SK-MEL-5 (cell line): Measurements from ENCODE around the gene MLST8. TPM values are rescaled to one million over a fixed set of nuclear protein-coding genes. Genes with fewer than 3 reads are reported as not detected.

Experiments
- DNase-seq: peaks from one replicate; pipeline ENCODE4 v3.0.0-alpha.2; 2016; ENCODE audit warnings: low read depth, low spot score
- in situ Hi-C: cut with HindIII; loops from 2 replicates; pipeline ENCODE4 v1.10.0; 2016; ENCODE audit warnings: low sequenced_read_pairs, high pct_unique_total_duplicates, low pct_unique_long_range_greater_than_20kb
- total RNA-seq: library from RNA; depleted of rRNA; stranded (reverse); fragments of >200 nt; shearing (Covaris generic); gene quantifications from 2 replicates; pipeline ENCODE4 v1.2.3, GENCODE V29; 2014

MLST8 gene
- total RNA-seq, 1 experiment from 2014 or later = 29.9 TPM

GRCh38 chr16:2184346-2184745 is 20.9 kb upstream of the MLST8 start:
- DNase-seq = no peak
- in situ Hi-C loops = no loop called here

DNA sequence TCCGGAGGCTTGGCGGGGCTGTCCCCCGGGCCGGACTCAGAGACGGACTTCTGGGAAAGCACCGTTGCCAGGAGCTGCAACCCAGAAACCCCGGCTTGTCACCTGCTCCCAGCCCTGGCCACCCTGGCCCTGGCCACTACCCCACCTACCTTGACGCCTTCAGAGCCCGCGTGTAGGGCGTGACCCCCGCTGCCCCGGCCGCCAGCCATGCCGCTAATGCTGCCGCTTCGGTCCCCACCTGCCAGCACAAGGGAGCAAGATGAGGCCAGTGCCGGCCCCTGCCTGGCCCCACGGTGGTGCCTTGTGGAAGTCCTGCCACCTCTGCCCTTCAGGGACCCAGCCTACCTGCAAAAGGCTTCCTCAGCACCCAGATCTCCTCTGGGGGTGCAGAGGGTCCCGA is 20.3 kb upstream of the MLST8 start:
- in situ Hi-C loops = no loop called here
- DNase-seq = no peak

DNA sequence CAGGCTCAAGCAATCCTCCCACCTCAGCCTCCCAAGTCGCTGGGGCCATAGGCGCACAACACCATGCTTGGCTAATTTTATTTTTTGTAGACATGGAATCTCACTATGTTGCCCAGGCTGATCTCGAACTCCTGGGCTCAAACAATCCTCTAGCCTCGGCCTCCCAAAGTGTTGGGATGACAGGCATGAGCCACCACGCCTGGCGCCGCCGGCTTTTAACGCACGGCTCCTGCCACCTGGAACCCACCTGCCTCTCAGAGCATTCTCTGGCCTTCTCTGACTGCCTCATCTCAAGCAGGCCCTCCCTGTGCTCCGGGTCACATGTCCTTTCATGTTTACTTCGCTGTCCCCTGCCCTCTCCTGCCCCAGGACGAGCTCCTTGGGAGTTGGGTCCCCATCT is 19.2 kb upstream of the MLST8 start:
- no peak for DNase-seq
- in situ Hi-C loops = no loop called here

- in situ Hi-C loops = no loop called here
- no peak for DNase-seq
These were observed 18.7 kb upstream of the MLST8 start for GRCh38 chr16:2186505-2186904.

DNA sequence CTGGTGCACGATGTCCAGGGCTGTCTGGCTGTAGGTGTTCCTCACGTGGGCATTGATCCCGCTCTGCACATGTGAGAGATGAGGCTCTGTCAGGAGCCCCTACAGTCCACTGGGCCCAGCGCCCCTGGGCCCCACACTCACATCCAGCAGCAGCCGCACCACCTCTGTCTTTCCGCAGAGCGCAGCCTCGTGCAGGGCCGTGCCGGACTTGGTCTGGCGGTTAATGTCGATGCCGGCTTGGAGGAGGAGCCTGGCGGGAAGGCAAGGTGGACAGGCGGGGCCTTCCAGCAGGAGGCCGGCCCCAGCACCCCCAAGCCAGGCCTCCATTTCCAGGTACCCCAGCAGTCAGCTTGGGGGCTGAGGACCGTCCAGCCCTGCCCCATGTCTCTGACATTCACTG is 18.0 kb upstream of the MLST8 start:
- in situ Hi-C loops = no loop called here
- no peak for DNase-seq

GRCh38 chr16:2188395-2188794 is 16.9 kb upstream of the MLST8 start:
- no peak for DNase-seq
- in situ Hi-C loops = no loop called here

GRCh38 chr16:2189252-2189893 is 15.9 kb upstream of the MLST8 start:
- in situ Hi-C loops = no loop called here
- DNase-seq = no peak

DNA sequence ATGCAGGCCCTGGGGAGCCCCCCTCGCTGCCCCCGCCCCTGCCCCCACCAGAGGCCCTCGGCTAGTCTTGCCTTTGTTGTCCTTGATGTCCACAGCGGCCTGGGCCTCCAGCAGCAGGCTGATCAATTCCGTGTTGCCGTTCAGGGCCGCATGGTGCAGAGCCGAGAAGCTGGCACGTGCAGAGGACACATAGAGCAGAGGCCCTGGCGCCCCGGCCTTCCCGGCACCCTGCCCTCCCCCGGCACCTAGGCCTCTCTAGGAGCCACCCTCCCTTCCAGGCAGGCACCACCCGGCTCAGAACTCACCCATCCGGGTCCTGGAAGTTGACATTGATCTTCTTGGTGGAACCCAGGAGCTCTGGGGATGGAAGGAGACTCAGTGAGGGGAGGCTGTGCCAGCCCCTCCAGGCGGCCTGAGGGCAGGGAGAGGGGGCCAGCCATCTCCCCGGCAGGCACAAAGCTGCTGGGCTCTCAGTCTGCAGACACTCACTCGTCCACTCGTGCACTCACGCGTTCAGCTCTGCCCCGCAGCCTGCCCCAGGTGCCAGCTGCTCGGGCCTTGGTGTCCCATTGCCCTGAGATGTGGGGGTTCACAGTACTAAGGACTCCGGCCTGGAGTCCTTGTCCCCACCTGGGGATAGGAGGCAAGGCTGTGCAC is 15.1 kb upstream of the MLST8 start:
- in situ Hi-C loops = no loop called here
- DNase-seq = no peak

DNA sequence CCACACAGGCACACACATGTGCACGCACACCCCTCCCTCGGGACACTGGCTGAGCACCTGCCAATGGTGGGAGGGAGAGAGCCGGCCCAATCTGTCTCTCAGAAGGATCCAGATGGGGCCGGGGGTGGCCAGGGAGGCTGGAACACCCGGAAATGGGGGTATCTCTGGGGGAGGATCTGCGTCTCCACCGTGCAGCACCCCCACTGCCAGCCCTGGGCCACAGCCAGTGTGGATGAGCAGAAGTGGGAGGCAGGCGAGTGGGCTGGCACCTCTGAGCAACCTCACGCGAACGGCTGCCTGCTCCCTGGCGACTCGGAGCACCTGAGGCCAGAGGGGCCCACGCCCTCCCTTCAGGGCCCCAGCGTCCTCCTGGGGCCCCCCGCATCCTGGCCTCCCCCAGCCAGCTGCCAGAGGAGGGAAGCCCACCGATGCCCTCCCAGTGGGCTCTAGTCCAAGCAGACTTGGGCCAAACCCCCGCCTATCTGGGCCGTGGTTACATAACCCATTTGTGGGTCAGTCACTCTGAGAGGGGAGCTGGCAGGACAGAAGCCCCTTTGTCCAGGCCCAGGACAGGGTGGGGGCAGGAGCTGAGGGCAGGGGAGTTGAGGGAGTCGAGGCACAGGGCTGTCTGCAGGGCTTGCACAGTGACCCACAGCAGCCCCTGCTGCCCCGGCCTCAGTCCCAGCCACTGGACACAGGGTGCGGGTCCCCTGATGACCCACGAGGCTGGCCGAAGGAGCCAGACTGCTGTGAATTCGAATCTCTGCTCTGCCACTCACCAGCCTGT is 14.4 kb upstream of the MLST8 start:
- in situ Hi-C loops = no loop called here
- no peak for DNase-seq

- DNase-seq = no peak
- in situ Hi-C loops = no loop called here
These were observed 13.9 kb upstream of the MLST8 start for GRCh38 chr16:2191446-2191706.

- peak; percentile 23 for DNase-seq
- in situ Hi-C loops = no loop called here
These were observed 11.0 kb upstream of the MLST8 start for GRCh38 chr16:2194166-2194834.

GRCh38 chr16:2194852-2195321 is 10.4 kb upstream of the MLST8 start:
- DNase-seq = peak; percentile 63
- in situ Hi-C loops = no loop called here

DNA sequence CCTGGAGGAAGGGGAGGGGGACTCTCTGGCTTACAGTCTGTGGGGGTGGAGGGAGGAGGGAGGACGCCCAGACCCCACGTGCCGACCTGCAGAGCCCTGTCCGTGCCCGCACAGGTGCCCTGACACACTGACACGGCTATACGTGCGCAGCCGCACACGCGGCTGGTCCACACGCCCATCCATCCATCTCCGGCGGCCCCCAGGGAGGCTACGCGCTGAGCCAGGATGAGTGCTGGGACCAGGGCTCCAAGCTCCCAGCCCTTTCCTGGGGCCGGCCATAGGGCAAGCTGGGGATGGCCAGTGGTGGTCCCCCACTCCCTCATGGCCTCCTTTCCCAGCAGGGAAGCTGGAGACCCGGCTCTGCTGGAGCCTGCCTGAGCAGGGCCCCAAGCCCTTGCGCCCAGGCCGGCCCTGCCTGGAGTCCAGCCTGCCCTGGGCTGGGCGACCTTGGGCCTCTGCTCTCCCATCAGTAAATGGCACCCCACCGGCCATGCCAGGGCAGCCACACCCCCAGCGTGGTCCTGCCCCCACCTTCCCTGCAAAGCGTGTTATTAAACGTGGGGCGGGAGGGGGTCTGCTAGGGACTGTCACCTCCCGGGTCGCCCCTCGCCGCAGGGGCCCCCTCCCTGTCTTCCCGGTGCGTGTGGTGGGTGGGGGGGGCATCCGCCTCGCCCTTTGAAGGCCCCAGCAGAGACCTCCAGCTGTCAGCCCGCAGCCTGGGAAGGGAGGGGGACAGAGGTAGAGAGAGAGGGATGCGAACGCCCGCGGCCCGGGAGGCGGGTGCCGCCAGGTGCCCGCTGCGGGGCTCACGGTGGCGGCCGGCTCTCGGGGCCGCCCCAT is 9.7 kb upstream of the MLST8 start:
- no peak for DNase-seq
- in situ Hi-C loops = no loop called here

DNA sequence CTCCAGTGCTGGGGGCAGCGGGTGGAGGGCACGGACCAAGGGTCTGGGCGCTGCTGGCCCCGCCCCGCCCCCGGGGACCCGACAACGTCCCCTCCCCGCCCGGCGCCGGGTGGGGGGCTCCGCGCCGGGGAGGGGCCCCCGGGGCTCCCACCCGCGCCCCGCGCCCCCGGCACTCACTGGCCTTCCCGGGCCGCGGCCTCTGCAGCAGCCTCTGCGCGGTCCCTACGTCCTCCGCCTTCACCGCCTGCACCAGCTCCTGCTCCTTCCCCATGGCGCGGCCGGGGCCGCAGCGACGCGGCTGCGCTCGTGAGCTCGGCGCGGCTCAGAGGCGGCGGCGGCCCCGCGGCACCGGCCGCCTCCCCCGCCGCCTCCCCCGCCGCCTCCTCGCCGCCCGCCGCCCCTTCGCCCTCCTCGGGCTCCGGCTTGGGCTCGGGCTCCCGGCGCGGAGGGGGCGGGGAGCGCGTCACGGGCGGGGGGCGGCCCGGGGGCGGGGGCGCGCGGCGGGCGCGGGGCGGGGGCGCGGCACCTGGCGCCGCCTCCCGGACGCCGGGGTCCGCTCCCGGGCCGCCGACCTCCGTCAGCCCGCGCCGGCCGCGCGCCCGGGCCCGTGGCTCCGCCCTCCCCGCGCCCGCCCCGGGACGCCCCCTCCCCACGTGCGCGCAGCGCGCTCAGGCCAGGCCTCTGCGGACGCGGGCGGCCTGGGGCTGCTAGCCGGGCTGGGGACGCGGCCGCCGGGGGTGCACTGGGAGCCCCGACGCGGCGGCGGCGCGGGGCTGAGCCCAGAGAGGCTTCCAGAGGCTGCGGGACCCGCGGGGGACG is 8.9 kb upstream of the MLST8 start, which contains the start of gene CASKIN1:
CASKIN1 (minus strand) TSS at position 444 of the 819 bp plus-strand sequence; CDS start at position 271, 173 bp downstream.
- in situ Hi-C loops = no loop called here
- DNase-seq = no peak

DNA sequence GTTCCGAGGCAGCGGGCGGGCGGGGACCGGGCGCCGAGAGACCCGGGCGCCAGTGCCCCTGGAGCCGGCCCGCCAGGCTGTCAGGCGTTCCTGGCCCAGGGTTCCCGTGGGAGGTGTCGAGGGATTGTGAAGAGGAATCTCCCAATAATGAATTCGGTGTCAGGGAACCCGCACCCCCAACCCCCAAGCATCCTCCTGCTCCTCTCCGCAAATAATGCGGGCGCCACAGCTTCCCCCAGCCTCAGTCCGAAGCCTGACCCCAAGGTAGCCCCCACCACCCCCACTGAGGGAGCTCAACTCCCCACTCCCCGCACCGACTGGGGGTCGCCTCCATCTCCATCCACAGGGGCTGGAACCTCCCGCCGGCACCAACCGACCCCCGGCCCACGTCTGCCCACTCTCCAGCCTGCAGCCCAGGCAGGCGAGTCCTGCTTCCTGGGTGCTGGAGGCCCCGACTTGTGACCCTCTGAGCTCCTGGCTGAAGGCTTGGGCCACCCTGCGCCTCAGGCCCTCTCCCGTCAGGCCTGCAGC is 8.2 kb upstream of the MLST8 start:
- in situ Hi-C loops = no loop called here
- no peak for DNase-seq

DNA sequence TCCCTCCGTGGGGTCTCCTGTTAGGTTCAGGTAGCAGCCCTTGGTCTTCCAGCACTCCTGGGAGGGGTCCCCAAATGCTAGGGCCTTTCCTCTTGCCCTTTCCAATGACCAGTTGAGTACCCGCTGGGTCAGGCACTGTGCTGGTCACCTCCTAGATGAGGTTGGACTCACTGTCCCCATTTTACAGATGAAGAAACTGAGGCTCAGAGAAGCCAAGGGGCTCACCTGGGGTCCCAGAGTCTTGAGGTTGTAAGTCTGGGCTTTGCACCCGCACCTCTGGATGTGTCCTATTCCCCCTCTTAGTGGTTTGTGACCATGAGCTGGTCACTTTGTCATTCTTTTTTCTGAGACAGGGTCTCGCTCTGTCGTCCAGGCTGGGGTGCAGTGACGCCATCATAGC is 7.5 kb upstream of the MLST8 start:
- in situ Hi-C loops = no loop called here
- no peak for DNase-seq

DNA sequence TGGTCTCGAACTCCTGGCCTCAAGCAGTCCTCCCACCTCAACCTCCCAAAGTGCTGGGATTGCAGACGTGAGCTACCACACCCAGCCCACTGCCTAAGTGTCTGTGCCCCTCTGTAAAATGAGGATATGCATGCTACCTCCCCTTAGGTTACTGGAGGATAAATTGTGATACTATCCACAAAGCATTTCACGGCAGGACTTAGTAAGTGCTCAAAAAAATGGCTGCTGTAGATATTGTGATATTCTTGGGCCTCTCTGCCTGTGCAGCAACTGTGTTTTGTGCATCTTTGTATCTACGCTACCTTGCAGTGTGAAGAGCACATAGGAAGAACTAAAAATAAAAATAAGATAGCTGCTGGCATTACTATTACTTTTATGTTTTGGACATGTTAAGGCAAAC is 7.0 kb upstream of the MLST8 start:
- in situ Hi-C loops = no loop called here
- no peak for DNase-seq
